Choroid plexus epithelial cell (primary cell): Measurements from ENCODE around the gene BCDIN3D.

Experiments
- DNase-seq: peaks from one replicate; pipeline ENCODE4 v3.0.0-alpha.2; 2010; ENCODE audit warnings: low read depth
- H3K4me3 ChIP-seq: 2 replicates; pipeline ENCODE4 v1.5.1; 2011; ENCODE audit warnings: low read depth, mild to moderate bottlenecking, control low read depth, low read length, moderate library complexity
- CTCF ChIP-seq: conservative IDR thresholded peaks from 2 replicates; pipeline ENCODE4 v1.5.1; 2011; ENCODE audit warnings: low read depth, mild to moderate bottlenecking, control low read depth, inconsistent platforms, low read length, moderate library complexity

The BCDIN3D gene

DNA sequence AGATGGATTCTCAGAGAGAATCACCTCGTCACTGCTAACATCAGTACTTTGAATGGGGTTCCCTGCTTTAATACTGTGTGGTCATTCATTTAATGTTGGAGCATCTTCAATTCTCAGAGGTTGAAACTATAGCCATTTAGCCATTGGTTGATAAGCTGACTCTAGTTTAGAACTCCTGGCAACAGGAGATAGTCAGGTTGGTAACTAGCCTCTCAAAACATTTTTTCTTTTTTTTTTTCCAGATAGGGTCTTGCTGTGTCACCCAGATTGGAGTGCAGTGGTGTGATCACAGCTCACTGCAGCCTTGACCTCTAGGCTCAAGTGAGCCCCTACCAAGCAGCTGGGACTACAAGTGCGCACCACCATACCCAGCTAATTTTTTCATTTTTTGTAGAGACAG lies 11.2 kb downstream of the BCDIN3D start:
- H3K4me3 ChIP-seq = no peak overlapping the region
- no peak for DNase-seq
- no peak for TF ChIP-seq CTCF

GRCh38 chr12:49828133-49829091 lies 14.5 kb downstream of the BCDIN3D start, which contains the start of gene NCKAP5L:
TSS of gene NCKAP5L (minus strand) at chr12:49828413. CDS start at chr12:49804044, 24,369 bp downstream.
- no peak for TF ChIP-seq CTCF
- DNase-seq = peak; percentile 98
- peak within 1 kb of the TSS; percentile 82 for H3K4me3 ChIP-seq

DNA sequence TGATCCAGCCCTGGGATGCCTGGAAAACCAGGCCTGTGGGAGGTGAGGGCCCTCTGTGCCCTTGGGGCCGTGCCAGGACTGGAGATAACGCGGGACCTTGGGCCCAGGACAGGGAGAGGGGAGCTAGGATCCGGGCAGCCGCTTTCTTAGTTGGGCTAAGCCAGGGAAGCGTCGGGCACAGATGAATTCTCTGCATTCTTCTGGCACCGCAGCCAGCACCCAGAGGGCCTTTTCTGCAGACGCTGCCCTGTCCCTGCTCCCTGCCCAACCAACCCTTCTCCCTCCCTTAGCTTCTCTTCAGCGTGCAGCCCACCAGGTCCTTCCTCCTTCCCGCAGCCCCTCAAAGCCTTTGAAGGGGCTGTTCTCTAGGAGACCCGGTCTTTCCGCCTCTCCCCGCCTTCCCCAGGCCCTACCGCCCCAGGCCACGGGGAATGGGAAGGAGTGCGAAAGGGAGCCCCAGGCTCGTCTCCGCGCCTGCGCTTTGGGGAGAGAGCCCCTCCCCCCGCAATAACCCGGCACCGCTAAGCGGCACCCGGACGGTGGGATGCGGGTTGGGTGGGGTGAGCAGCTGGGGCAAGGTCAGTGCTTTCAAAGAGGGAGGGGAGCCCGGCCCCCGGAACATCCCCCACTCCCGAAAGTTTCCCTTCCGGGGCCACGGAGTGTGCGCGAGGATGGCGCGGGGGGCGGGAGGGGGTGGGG lies 15.4 kb downstream of the BCDIN3D start:
- DNase-seq = peak; percentile 67
- TF ChIP-seq CTCF = no peak

DNA sequence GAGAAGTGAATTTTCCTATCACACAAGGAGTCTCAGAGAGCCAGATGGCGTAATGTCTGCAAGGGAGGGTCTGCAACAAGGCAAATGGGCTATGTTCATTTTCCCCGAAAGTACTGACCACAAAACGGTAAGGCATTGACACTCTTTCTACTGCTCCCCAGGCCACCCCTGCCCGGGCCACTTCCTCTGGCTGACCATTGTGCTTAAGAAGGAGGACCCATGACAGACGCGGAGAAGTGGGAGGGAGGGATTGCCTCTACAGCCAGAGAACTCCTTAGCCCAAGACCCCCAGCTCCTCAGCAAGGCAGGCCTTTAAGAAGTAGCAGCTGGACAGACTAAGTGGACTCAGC lies 15.9 kb downstream of the BCDIN3D start:
- TF ChIP-seq CTCF = no peak
- no peak for DNase-seq
- H3K4me3 ChIP-seq = peak overlapping the region; percentile 82

More for the DNA sequence above, 15.4 kb downstream of the BCDIN3D start:
- peak overlapping the region; percentile 82 for H3K4me3 ChIP-seq

DNA sequence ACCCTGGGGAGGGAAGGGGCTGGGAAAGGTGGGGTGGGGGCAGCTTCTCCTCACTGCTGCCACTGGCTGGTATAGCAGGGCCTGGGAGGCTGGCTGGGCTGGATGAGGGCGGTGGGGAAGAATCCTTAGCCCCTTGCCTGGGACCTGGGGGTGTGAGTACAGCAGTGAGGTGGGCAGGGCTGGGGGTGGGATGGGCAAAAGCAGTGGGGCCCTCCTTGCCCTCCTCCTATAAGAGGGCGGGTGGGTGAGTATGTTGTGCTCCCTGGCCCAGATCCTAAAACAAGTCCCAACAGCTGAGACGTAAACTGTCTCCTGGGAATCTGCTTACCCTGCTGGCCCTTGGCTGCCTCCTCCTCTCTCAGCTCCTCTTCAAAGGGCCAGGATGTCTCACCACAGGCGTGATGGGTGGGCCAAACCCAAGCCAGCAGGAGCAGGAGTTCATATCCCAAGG lies 16.9 kb downstream of the BCDIN3D start:
- TF ChIP-seq CTCF = no peak
- peak; percentile 53 for DNase-seq
- H3K4me3 ChIP-seq = no peak overlapping the region

DNA sequence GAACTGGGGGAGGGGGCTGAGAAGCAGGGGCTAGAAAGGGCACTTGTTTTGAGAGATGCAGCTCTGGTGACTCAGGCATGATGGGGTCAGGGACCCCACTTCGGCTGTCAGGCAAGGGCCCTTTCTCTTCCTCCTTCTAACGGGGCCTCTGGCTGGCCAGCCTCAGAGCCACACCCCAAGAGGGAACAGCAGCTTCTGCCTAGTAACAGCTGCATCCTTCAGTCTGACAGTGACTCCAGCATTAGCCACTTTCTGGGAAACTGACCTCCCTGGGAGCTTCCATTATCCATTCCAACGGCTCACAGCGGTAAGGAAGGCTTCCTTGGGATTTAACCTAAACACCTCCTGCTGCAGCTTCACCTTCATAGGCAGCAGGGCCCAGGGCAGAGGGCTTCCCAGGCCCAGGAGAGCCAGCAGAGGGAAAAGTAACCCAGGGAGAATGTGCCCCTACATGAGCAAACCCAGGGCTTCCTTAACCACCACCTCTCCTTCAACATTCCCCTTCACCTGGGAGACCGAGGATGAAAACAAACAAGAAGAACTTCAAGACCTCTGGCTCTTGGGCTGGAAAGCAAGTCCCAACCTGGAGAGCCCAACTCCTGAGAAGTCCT lies 17.4 kb downstream of the BCDIN3D start:
- peak; percentile 65 for DNase-seq
- TF ChIP-seq CTCF = no peak
- peak overlapping the region; percentile 17 for H3K4me3 ChIP-seq
